ENCODE measurements around the gene DUSP10. TPM values are rescaled to one million over a fixed set of nuclear protein-coding genes. Genes with fewer than 3 reads are reported as not detected.

The DUSP10 gene
- total and polyA plus RNA-seq, 2 donors (not counting 1 experiment from before 2014, with no cell fraction given) = 19.4 to 71.7 TPM

DNA sequence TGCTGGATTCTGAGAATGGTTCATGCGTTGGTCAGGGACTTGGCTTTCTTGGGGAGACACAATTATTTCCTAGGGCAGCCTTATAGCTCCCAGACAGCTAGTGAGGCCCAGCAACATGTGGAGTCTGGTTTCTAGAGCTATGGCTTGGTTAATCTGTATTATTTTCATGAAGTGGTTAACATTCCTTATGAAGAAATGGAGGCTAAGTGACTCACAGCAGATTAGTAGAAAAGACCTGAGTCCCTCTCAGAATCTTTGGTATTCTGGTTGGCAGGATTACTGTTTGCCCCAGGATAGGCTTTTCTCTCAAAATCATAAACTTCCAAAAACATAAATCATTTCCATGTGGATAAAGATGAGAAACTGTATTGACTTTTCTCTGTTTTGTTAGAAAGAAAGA is 42.3 kb downstream of the DUSP10 start:
- Histone ChIP-seq H3K4me2 (ENCODE audit: extremely low read depth, insufficient read depth, low read length) (no peak overlapping the region), H3K4me1 (ENCODE audit: control insufficient read depth, extremely low read depth, insufficient read depth, low read length) (peaks cover 2% of the 10 kb centered on the region), H4K20me1 (ENCODE audit: control insufficient read depth, extremely low read depth, insufficient read depth, low read length) (no peaks in the 10 kb centered on the region), H3K36me3 (ENCODE audit: control insufficient read depth, insufficient read depth, low read length) (peaks cover 4% of the 10 kb centered on the region), H2AFZ (ENCODE audit: low read length) (no peak overlapping the region), H3K4me3 (replicated peaks in 1 of 4; ENCODE audit: control extremely low read depth in 1 of 4, insufficient read depth in 1 of 4, low read depth in 3 of 4, low read length in 4 of 4) (no peak overlapping the region), H3K9me3 (ENCODE audit: control insufficient read depth, insufficient read depth, low read depth, low read length) (no peaks in the 10 kb centered on the region), H3K27ac (ENCODE audit: insufficient read depth, low read length) (no peak overlapping the region), H3K27me3 (ENCODE audit: control insufficient read depth, insufficient read depth, low read length) (no peaks in the 10 kb centered on the region), H3K9ac (ENCODE audit: insufficient read depth, low read length) (no peak overlapping the region), H3K79me2 (ENCODE audit: control insufficient read depth, insufficient read depth, low read length) (no peaks in the 10 kb centered on the region)
- no peak for TF ChIP-seq EZH2 (IDR thresholded peaks at IDR 0.05; ENCODE audit: low read length, missing control alignments)
- TF ChIP-seq, protein P1, sequence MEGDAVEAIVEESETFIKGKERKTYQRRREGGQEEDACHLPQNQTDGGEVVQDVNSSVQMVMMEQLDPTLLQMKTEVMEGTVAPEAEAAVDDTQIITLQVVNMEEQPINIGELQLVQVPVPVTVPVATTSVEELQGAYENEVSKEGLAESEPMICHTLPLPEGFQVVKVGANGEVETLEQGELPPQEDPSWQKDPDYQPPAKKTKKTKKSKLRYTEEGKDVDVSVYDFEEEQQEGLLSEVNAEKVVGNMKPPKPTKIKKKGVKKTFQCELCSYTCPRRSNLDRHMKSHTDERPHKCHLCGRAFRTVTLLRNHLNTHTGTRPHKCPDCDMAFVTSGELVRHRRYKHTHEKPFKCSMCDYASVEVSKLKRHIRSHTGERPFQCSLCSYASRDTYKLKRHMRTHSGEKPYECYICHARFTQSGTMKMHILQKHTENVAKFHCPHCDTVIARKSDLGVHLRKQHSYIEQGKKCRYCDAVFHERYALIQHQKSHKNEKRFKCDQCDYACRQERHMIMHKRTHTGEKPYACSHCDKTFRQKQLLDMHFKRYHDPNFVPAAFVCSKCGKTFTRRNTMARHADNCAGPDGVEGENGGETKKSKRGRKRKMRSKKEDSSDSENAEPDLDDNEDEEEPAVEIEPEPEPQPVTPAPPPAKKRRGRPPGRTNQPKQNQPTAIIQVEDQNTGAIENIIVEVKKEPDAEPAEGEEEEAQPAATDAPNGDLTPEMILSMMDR (conservative IDR thresholded peaks at IDR 0.05 in 1 of 2, IDR thresholded peaks at IDR 0.05 in 1 of 2; ENCODE audit: low read depth in 1 of 2, low read length in 2 of 2) = no peak
- peak in 1 of 2 donors; percentile 85 for DNase-seq (ENCODE audit: low read depth in 2 of 2)

DNA sequence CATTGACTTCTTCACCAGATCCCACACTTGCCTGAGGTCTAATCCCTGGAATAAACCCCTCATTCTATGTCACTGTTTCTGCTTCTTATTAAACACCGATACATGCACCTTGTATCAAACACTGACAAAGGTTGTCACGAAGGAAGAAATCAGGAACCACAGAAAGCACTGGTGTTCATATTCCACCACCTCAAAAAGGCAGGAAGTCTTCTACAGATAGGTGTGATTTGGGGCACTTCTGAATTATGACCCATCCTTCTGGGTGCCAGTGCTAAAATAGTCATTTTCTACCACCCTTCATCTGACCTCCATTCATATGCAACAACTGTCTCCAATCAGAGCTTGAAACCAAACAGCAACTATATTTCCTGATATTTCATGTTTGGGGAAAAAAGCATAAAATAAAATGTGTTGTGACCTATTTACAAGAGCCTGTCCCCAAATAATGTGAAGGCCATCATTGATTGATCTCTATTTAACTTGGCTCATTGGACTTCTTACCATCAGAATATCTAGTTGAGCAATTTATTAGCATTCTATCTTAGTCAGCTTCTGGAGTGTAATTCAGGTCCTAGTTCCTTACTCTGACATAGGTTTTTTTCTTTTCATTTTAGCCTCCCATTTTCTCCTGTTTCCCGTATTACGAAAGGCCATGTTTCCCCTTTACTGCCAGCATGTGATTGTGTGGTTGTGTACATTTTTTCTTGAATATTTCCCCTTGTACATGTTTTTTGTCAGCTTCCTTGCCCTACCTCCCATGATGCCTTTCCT is 43.1 kb downstream of the DUSP10 start:
- peaks cover 2% of the 10 kb centered on the region for H3K4me1 ChIP-seq (ENCODE audit: control insufficient read depth, extremely low read depth, insufficient read depth, low read length)
- no peak overlapping the region for H2AFZ ChIP-seq (ENCODE audit: low read length)
- no peak for DNase-seq (ENCODE audit: low read depth in 2 of 2)
- H3K27ac ChIP-seq (ENCODE audit: insufficient read depth, low read length) = no peak overlapping the region
- no peak overlapping the region for H3K9ac ChIP-seq (ENCODE audit: insufficient read depth, low read length)
- H3K4me3 ChIP-seq (replicated peaks in 1 of 4; ENCODE audit: control extremely low read depth in 1 of 4, insufficient read depth in 1 of 4, low read depth in 3 of 4, low read length in 4 of 4) = no peak overlapping the region
- H3K9me3 ChIP-seq (ENCODE audit: control insufficient read depth, insufficient read depth, low read depth, low read length) = no peaks in the 10 kb centered on the region
- H3K4me2 ChIP-seq (ENCODE audit: extremely low read depth, insufficient read depth, low read length) = no peak overlapping the region
- H4K20me1 ChIP-seq (ENCODE audit: control insufficient read depth, extremely low read depth, insufficient read depth, low read length) = no peaks in the 10 kb centered on the region
- H3K36me3 ChIP-seq (ENCODE audit: control insufficient read depth, insufficient read depth, low read length) = peaks cover 4% of the 10 kb centered on the region
- TF ChIP-seq, protein P1 (conservative IDR thresholded peaks at IDR 0.05 in 1 of 2, IDR thresholded peaks at IDR 0.05 in 1 of 2; ENCODE audit: low read depth in 1 of 2, low read length in 2 of 2) = no peak
- TF ChIP-seq EZH2 (IDR thresholded peaks at IDR 0.05; ENCODE audit: low read length, missing control alignments) = no peak
- no peaks in the 10 kb centered on the region for H3K79me2 ChIP-seq (ENCODE audit: control insufficient read depth, insufficient read depth, low read length)
- H3K27me3 ChIP-seq (ENCODE audit: control insufficient read depth, insufficient read depth, low read length) = no peaks in the 10 kb centered on the region

DNA sequence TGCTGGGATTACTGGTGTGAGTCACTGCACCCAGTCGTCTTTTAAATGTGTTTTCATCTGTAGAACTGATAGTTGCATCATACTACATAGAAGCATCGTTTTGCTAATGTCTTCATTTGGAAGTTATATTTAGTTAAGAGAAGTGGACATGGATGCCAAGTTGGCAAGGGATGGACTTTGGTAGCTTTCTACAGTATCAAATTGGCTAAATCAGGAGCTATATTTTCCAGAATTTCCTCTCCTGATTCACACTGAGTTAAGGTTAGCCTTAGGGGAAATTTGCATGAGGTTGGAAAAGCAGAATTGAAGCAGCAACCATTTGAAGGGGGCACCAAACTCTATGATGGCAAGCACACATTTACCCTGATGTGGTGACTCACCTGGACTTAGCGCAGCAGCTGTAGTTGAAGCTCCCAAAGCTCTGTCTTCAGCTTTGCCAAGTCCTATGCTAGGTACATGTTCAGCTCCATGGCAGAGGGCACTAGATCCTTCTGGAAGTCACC is 43.9 kb downstream of the DUSP10 start:
- H3K79me2 ChIP-seq (ENCODE audit: control insufficient read depth, insufficient read depth, low read length) = no peaks in the 10 kb centered on the region
- H3K9me3 ChIP-seq (ENCODE audit: control insufficient read depth, insufficient read depth, low read depth, low read length) = no peaks in the 10 kb centered on the region
- H3K4me2 ChIP-seq (ENCODE audit: extremely low read depth, insufficient read depth, low read length) = no peak overlapping the region
- no peaks in the 10 kb centered on the region for H4K20me1 ChIP-seq (ENCODE audit: control insufficient read depth, extremely low read depth, insufficient read depth, low read length)
- no peak overlapping the region for H2AFZ ChIP-seq (ENCODE audit: low read length)
- DNase-seq (ENCODE audit: low read depth in 2 of 2) = peak; percentile 39 to 80
- H3K4me3 ChIP-seq (replicated peaks in 1 of 4; ENCODE audit: control extremely low read depth in 1 of 4, insufficient read depth in 1 of 4, low read depth in 3 of 4, low read length in 4 of 4) = no peak overlapping the region
- H3K36me3 ChIP-seq (ENCODE audit: control insufficient read depth, insufficient read depth, low read length) = peaks cover 4% of the 10 kb centered on the region
- H3K27me3 ChIP-seq (ENCODE audit: control insufficient read depth, insufficient read depth, low read length) = no peaks in the 10 kb centered on the region
- no peak overlapping the region for H3K27ac ChIP-seq (ENCODE audit: insufficient read depth, low read length)
- H3K9ac ChIP-seq (ENCODE audit: insufficient read depth, low read length) = no peak overlapping the region
- H3K4me1 ChIP-seq (ENCODE audit: control insufficient read depth, extremely low read depth, insufficient read depth, low read length) = peaks cover 2% of the 10 kb centered on the region
- TF ChIP-seq, protein P1 (conservative IDR thresholded peaks at IDR 0.05 in 1 of 2, IDR thresholded peaks at IDR 0.05 in 1 of 2; ENCODE audit: low read depth in 1 of 2, low read length in 2 of 2) = no peak
